Smooth muscle cell (in vitro differentiated cells): ENCODE measurements around the gene OSTM1. TPM values are rescaled to one million over a fixed set of nuclear protein-coding genes. Genes with fewer than 3 reads are reported as not detected.
"Not testable (repeated sequence)": the region's sequence is repeated elsewhere in the genome, so short reads cannot be mapped to it uniquely, and the experiment has no call there.

Experiments used
- DNase-seq: peaks from one replicate; lab custom pipeline; 2025; ENCODE audit not compliant: unreplicated experiment; lab: John Stamatoyannopoulos, UW
- H2AFZ ChIP-seq: fragments of 200-600 bp; sonication (generic); 2 replicates; pipeline ENCODE4 v1.6.0; 2016; ENCODE audit warnings: antibody characterized with exemption, low read depth, mild to moderate bottlenecking
- H3F3A ChIP-seq: fragments of 200-600 bp; sonication (generic); 2 replicates; pipeline ENCODE4 v1.6.0; 2017; ENCODE audit warnings: antibody characterized with exemption, low read depth
- H3K27ac ChIP-seq: fragments of 200-600 bp; sonication (generic); 2 replicates; pipeline ENCODE4 v1.5.1; 2016; ENCODE audit warnings: low read depth, mild to moderate bottlenecking
- H3K27me3 ChIP-seq: fragments of 200-600 bp; sonication (generic); 2 replicates; pipeline ENCODE4 v1.6.1; 2016; ENCODE audit warnings: low read depth, mild to moderate bottlenecking
- H3K36me3 ChIP-seq: fragments of 200-600 bp; sonication (generic); 2 replicates; pipeline ENCODE4 v1.5.1; 2016; ENCODE audit warnings: low read depth
- H3K4me1 ChIP-seq: fragments of 200-600 bp; sonication (generic); 2 replicates; pipeline ENCODE4 v1.5.1; 2016; ENCODE audit warnings: low read depth
- H3K4me2 ChIP-seq: fragments of 200-600 bp; sonication (generic); 2 replicates; pipeline ENCODE4 v1.6.0; 2016; ENCODE audit warnings: mild to moderate bottlenecking
- H3K4me3 ChIP-seq: fragments of 200-600 bp; sonication (generic); 2 replicates; pipeline ENCODE4 v1.5.1; 2016; ENCODE audit warnings: mild to moderate bottlenecking
- H3K79me2 ChIP-seq: fragments of 200-600 bp; sonication (generic); 2 replicates; pipeline ENCODE4 v1.6.0; 2016; ENCODE audit warnings: low read depth, mild to moderate bottlenecking
- H3K9ac ChIP-seq: fragments of 200-600 bp; sonication (generic); 2 replicates; pipeline ENCODE4 v1.6.0; 2016; ENCODE audit warnings: low read depth
- H3K9me3 ChIP-seq: fragments of 200-600 bp; sonication (generic); replicated peaks from 2 replicates; pipeline ENCODE4 v1.5.1; 2016; ENCODE audit warnings: low read depth
- H4K20me1 ChIP-seq: fragments of 200-600 bp; sonication (generic); 2 replicates; pipeline ENCODE4 v1.6.0; 2016; ENCODE audit warnings: low read depth
- CTCF ChIP-seq: fragments of 200-600 bp; sonication (generic); IDR thresholded peaks from 2 replicates; pipeline ENCODE4 v1.5.1; 2017; ENCODE audit warnings: borderline replicate concordance, mild to moderate bottlenecking, antibody characterized with exemption; ENCODE audit not compliant: insufficient read depth, poor library complexity, severe bottlenecking
- WGBS: methylation state at CpG from one replicate; pipeline ENCODE4 v1.1.7; 2016; ENCODE audit warnings: low lambda C conversion rate; 5-methylcytosine and 5-hydroxymethylcytosine counted together
- polyA plus RNA-seq: library from polyadenylated mRNA; unstranded; fragments of >200 nt; fragmentation: Nextera tagmentation; extraction: Ambion mirVana; gene quantifications from 2 replicates; pipeline ENCODE4 v1.2.1, GENCODE V29; 2016
- total RNA-seq: library from RNA; depleted of rRNA; stranded (reverse); fragments of >200 nt; gene quantifications from 2 replicates; pipeline ENCODE4 v1.2.3, GENCODE V29; 2014

Gene OSTM1
- total and polyA plus RNA-seq, 2 experiments from 2014 or later: 11.7 to 31.4 TPM

- Histone ChIP-seq H4K20me1 (no peaks in the 10 kb centered on the region), H2AFZ (no peak overlapping the region), H3K79me2 (no peaks in the 10 kb centered on the region), H3K4me3 (no peak overlapping the region), H3K9me3 (peaks cover 4% of the 10 kb centered on the region), H3K27me3 (no peaks in the 10 kb centered on the region), H3K4me2 (no peak overlapping the region), H3K9ac (no peak overlapping the region), H3K4me1 (no peaks in the 10 kb centered on the region), H3K36me3 (no peaks in the 10 kb centered on the region), H3K27ac (no peak overlapping the region), H3F3A (no peaks in the 10 kb centered on the region)
- no peak for DNase-seq
- no peak for TF ChIP-seq CTCF
These were observed 64.6 kb downstream of the OSTM1 start for GRCh38 chr6:108009894-108010293.

GRCh38 chr6:108009258-108009657 lies 65.3 kb downstream of the OSTM1 start:
- not testable (repeated sequence) for H3K9ac ChIP-seq, H3K36me3 ChIP-seq, H3K9me3 ChIP-seq, H2AFZ ChIP-seq, DNase-seq, H3K4me2 ChIP-seq, H3K27ac ChIP-seq, H3K27me3 ChIP-seq, H4K20me1 ChIP-seq, H3F3A ChIP-seq, H3K4me1 ChIP-seq, H3K79me2 ChIP-seq, H3K4me3 ChIP-seq
- 96% methylated on average over 1 of the region's 1 CpG for WGBS

DNA sequence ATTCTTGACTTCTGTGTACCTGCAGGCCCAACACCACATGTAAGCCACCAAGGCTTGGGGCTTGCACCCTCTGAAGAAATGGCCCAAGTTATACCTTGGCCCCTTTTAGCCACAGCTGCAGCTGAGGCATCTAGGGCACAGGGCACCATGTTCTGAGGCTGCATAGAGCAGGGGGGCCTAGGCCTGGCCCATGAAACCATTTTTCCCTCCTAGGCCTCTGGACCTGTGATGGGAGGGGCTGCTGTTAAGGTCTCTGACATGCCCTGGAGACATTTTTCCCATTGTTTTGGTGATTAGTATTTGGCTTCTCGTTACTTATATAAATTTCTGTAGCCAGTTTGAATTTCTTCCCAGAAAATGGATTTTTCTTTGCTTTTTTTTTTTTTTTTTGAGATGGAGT lies 66.2 kb downstream of the OSTM1 start:
- Histone ChIP-seq H3K9ac (no peak overlapping the region), H3K4me3 (no peak overlapping the region), H2AFZ (no peak overlapping the region), H4K20me1 (no peaks in the 10 kb centered on the region), H3K36me3 (no peaks in the 10 kb centered on the region), H3K79me2 (no peaks in the 10 kb centered on the region), H3K9me3 (peaks cover 4% of the 10 kb centered on the region), H3K27ac (no peak overlapping the region), H3K4me2 (no peak overlapping the region), H3K27me3 (no peaks in the 10 kb centered on the region), H3K4me1 (no peaks in the 10 kb centered on the region), H3F3A (no peaks in the 10 kb centered on the region)
- no peak for DNase-seq
- WGBS: 95% methylated on average over 1 of the region's 1 CpG
- TF ChIP-seq CTCF: no peak

DNA sequence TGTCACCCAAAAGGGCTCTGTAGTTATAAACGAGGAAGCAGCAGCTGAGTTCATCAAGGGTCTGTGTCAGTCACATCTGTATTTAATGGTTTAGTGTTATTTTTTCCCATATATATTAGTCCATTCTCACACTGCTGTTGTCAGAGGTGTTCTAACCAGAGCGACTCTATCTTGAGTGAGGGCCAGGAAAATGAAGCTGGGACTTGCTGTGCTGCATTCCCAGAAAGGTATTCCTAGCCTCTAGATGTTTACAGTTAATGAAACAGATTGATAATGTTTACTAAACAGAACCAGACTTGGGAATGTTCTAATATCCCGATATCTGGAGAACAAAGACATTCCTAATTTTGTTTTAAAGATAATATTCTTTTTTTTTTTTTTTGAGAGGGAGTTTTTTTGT lies 68.6 kb downstream of the OSTM1 start:
- 82% methylated on average over 3 of the region's 3 CpGs for WGBS
- H3K4me3 ChIP-seq: no peak overlapping the region
- no peaks in the 10 kb centered on the region for H4K20me1 ChIP-seq

More for the DNA sequence above, 68.6 kb downstream of the OSTM1 start:
- H3F3A ChIP-seq: no peaks in the 10 kb centered on the region
- H3K9me3 ChIP-seq: peaks cover 4% of the 10 kb centered on the region
- DNase-seq: no peak
- no peaks in the 10 kb centered on the region for H3K36me3 ChIP-seq
- H2AFZ ChIP-seq: no peak overlapping the region
- no peak for TF ChIP-seq CTCF
- H3K27me3 ChIP-seq: no peaks in the 10 kb centered on the region
- H3K4me2 ChIP-seq: no peak overlapping the region
- no peak overlapping the region for H3K27ac ChIP-seq
- H3K4me1 ChIP-seq: no peaks in the 10 kb centered on the region
- no peaks in the 10 kb centered on the region for H3K79me2 ChIP-seq
- no peak overlapping the region for H3K9ac ChIP-seq
